HG02970 (cell line): ENCODE data around the gene METTL27.
"Not testable (repeated sequence)": the region's sequence is repeated elsewhere in the genome, so short reads cannot be mapped to it uniquely, and the experiment has no call there.

Experiments used
- ATAC-seq: cut with Tn5 transposase; IDR thresholded peaks from one replicate; pipeline ENCODE4 v1.9.1; 2021; ENCODE audit warnings: mild to moderate bottlenecking, moderate library complexity, moderate number of reproducible peaks; ENCODE audit not compliant: unreplicated experiment, low FRiP score

METTL27 gene

GRCh38 chr7:73839743-73840714 is 2.3 kb downstream of the METTL27 start:
- no peak for ATAC-seq

- ATAC-seq, result no peak
Observed at GRCh38 chr7:73839290-73839689, 3.0 kb downstream of the METTL27 start.

DNA sequence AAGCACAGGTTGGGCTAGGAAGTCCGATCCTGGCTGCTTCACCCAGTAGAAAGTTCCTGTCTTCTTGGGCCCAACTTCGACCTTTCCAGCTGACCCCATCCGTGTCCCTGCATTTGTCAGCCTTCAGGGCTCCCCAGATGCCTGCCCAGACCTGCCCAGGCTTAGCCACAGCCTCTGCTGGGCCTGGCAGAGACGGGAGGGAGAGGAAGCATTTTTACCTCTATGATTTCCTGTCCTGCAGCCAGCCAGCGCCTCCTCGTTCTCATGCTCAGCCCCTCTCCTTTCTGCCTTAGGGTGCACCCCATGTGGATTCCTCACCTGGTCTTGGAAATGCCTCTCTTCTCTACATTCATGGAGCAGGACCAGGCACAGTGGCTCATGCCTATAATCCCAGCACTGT is 3.7 kb downstream of the METTL27 start:
- no peak for ATAC-seq

DNA sequence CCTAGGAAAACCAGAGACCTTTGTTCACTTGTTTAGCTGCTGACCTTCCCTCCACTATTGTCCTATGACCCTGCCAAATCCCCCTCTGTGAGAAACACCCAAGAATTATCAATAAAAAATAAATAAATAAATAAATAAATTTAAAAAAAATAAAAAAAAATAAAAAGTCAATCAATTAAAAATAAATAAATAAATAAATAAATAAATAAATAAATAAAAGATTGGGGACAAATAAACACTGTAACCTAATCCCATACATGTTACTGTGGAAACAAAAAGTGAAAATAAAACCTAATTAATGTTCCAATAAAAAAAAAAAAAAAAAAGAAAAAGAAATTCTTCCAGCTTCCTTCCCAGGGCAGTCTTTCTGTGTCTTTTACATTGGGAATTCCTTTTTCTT is 5.1 kb downstream of the METTL27 start:
- ATAC-seq, result not testable (repeated sequence)

DNA sequence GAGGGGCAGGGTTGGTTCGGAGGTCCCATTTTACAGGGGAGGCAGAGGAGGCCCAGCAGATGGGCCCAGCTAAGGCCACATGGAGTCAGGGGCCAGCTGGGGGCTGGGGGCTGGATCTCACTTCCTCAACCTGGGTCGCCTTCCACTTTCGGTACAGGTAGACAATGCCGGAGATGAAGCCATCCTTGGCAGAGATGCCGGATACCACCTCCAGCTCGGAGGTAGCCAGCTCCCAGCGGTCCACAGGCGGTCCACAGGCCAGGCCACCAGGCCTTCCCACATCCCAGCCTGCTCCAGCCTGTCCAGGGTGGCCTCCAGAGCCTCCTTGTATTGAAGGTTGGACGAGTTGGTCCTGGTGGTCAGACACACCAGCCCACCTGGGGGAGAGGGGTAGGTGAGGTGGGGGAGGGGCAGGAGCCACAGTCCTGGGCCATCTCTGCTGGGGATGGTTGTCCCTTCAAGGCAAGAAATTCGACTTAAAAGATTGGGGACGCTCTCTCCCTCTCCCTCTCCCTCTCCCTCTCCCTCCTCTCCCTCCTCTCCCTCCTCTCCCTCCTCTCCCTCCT is 7.6 kb downstream of the METTL27 start:
- ATAC-seq, result no peak

- no peak for ATAC-seq
Observed at GRCh38 chr7:73833251-73833919, 8.9 kb downstream of the METTL27 start.

GRCh38 chr7:73832806-73833205 is 9.5 kb downstream of the METTL27 start:
- ATAC-seq, result no peak

DNA sequence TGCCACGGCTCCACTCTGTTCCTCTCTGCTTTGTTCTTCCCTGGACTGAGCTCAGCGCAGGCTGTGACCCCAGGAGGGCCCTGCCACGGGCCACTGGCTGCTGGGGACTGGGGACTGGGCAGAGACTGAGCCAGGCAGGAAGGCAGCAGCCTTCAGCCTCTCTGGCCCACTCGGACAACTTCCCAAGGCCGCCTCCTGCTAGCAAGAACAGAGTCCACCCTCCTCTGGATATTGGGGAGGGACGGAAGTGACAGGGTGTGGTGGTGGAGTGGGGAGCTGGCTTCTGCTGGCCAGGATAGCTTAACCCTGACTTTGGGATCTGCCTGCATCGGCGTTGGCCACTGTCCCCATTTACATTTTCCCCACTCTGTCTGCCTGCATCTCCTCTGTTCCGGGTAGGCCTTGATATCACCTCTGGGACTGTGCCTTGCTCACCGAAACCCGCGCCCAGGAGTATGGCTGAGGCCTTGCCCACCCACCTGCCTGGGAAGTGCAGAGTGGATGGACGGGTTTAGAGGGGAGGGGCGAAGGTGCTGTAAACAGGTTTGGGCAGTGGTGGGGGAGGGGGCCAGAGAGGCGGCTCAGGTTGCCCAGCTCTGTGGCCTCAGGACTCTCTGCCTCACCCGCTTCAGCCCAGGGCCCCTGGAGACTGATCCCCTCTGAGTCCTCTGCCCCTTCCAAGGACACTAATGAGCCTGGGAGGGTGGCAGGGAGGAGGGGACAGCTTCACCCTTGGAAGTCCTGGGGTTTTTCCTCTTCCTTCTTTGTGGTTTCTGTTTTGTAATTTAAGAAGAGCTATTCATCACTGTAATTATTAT is 10.3 kb downstream of the METTL27 start:
- no peak for ATAC-seq

GRCh38 chr7:73831584-73831833 is 10.8 kb downstream of the METTL27 start:
- ATAC-seq, result no peak

- ATAC-seq, result no peak
Observed at GRCh38 chr7:73830681-73831583, 11.4 kb downstream of the METTL27 start, which contains the start of gene CLDN4. TSS of gene CLDN4 (plus strand) at chr7:73830996. CDS start at chr7:73831202, 206 bp downstream.

GRCh38 chr7:73829921-73830680 is 12.2 kb downstream of the METTL27 start:
- ATAC-seq, result no peak

DNA sequence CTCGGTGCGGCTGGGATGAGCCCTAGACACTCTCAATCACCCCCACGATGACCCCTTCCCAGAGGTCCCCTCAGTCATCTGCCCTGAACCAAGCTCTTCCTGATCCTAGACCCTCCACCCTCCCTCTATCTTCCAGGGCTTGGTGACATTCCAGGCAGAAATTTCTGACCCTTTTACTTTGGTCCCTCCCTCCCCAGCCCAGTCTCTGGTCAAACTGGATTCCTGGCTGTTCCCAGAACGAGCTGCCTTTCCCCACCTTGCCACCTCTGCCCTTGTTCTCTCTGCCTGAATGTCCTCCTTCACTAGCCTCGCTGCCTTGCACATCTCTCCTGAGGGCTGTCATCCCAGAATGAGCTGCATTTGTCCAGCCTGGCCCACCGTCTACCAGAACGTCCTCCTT is 12.8 kb downstream of the METTL27 start:
- no peak for ATAC-seq

DNA sequence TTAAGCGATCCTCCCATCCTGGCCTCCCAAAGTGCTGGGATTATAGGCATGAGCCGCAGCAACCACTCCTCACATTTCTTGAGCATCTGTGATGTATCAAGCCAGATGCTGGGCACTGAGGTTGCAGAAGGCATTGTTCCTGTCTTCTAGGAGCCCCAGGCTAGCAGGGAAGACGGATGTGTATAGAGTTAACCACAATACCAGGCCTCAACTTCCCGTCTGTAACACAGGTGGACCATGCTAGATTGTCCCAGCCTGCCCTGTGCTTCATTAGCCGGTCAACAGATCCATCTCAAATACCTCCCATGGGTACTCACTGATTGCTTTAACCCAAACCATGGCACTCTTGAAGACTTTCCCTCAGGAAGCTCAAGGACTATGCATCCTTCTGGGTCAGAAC is 13.3 kb downstream of the METTL27 start:
- ATAC-seq, result no peak

- ATAC-seq, result no peak
Observed at GRCh38 chr7:73828107-73828803, 14.1 kb downstream of the METTL27 start.

GRCh38 chr7:73827567-73828106 is 14.7 kb downstream of the METTL27 start:
- ATAC-seq, result no peak

DNA sequence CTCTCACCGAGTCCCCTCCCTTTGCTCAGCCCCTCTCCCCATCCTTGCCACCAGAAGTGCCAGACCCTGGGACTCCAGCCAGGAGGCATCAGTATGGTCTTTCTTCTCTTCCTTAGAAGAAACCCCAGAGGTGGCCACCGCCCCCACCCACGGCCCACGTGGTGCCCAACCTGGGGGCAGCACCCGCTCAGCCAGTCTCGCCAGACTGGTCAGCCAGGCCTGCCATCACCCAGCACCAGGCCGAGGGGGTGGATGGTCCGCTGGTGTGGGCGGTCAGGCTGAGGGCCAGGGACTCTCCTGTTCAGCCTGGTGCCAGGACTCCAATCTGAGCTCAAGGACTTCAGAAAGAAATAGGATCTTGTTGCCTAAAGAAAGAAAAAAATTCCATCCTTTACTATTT is 17.3 kb downstream of the METTL27 start:
- no peak for ATAC-seq

- no peak for ATAC-seq
Observed at GRCh38 chr7:73823873-73824592, 18.3 kb downstream of the METTL27 start.
